Sigmoid colon (tissue), 4 donors: ENCODE measurements around the gene ERO1B.
"Not testable (repeated sequence)": the region's sequence is repeated elsewhere in the genome, so short reads cannot be mapped to it uniquely, and the experiment has no call there.

ENCODE experiments used
- POLR2A ChIP-seq, 2 donors: fragments of 450-650 bp; IDR thresholded peaks; one replicate each; pipeline ENCODE4 v1.6.1; 2016; ENCODE audit warnings: antibody characterized with exemption in 2 of 2, mild to moderate bottlenecking in 2 of 2, moderate library complexity in 2 of 2
- POLR2AphosphoS5 ChIP-seq, 4 donors: sonication (generic); formaldehyde crosslinking; IDR thresholded peaks; one replicate each; pipeline ENCODE4 v1.6.1; 2017; ENCODE audit warnings: antibody characterized with exemption in 4 of 4

DNA sequence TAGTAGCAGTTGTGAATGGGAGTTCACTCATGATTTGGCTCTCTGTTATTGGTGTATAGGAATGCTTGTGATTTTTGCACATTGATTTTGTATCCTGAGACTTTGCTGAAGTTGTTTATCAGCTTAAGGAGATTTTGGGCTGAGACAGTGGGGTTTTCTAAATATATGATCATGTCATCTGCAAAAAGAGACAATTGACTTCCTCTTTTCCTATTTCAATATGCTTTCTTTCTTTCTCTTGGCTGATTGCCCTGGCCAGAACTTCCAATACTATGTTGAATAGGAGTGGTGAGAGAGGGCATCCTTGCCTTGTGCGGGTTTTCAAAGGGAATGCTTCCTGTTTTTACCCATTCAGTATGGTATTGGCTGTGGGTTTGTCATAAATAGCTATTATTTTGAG is 93.7 kb downstream of the ERO1B start:
- TF ChIP-seq POLR2A, POLR2AphosphoS5 (IDR thresholded peaks at IDR 0.05): not testable (repeated sequence)
